HG03457 (cell line): Measurements from ENCODE around the gene SCGB2A2.

Experiments
- ATAC-seq: cut with Tn5 transposase; IDR thresholded peaks from one replicate; pipeline ENCODE4 v1.9.1; 2021; ENCODE audit warnings: moderate number of reproducible peaks; ENCODE audit not compliant: unreplicated experiment

SCGB2A2 gene

GRCh38 chr11:62269654-62270278 lies at the start of gene SCGB2A2:
Gene SCGB2A2 (plus strand): TSS chr11:62270158. CDS start chr11:62270217, 59 bp downstream.
- ATAC-seq = no peak

GRCh38 chr11:62221498-62221897 lies 48.5 kb upstream of the SCGB2A2 start:
- no peak for ATAC-seq

- ATAC-seq = no peak
Measured at GRCh38 chr11:62223095-62223494, 46.9 kb upstream of the SCGB2A2 start.

DNA sequence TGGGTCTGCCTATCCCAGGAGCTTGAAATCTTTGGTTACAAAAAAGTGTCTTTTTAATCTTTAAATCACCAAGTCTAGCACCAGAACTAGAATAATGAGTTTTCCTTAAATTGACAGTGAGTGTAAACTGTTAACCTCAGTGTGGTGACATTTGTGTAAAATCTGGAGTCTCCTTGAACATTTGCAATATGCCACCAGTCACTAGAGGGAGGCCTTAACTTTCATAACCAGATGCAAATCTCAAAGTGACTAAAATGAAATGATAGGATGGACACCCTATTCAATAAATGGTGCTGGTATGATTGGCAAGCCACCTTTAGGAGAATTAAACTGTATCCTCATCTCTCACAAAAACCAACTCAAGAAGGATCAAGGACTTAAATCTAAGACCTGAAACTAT lies 36.2 kb upstream of the SCGB2A2 start:
- ATAC-seq = no peak

GRCh38 chr11:62236187-62236586 lies 33.8 kb upstream of the SCGB2A2 start:
- ATAC-seq = no peak

DNA sequence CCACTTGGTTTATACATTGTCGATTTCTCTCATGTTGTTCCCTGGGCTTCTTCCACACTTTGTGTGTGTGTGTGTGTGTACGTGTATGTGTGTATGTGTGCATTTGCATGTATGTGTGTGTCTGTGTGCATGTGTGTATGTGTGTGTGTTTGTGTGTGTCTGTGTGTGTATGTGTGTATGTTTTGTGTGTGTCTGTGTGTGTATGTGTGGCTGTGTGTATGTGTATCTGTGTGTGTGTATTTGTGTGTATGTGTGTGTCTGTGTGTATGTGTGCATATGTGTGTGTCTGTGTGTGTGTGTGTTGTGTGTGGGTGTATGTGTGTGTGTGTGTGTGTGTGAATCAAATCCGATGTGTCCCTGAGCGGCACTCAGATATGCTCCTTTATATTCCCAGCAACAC lies 32.5 kb upstream of the SCGB2A2 start:
- no peak for ATAC-seq

- no peak for ATAC-seq
Measured at GRCh38 chr11:62238151-62238550, 31.8 kb upstream of the SCGB2A2 start.

DNA sequence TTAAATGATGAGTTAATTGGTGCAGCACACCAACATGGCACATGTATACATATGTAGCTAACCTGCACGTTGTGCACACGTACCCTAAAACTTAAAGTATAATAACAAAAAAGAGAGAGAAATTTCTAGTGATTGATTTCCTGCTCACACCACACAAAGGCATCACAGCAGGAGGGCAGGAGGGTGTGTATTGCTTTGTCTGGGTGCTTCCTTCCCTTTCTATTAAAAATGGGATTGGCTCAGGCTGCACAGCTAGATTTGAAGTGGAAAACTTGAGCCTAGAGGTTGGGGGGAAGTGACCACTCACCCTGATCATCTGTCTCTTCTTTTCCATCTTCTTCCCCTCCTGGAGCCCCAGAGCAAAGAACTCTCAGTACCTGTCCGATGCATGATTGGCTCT lies 28.9 kb upstream of the SCGB2A2 start:
- no peak for ATAC-seq

- no peak for ATAC-seq
Measured at GRCh38 chr11:62242021-62242420, 27.9 kb upstream of the SCGB2A2 start, which contains the start of gene SCGB1D2. Gene SCGB1D2 (plus strand): TSS chr11:62242239. CDS start chr11:62242308, 69 bp downstream.

DNA sequence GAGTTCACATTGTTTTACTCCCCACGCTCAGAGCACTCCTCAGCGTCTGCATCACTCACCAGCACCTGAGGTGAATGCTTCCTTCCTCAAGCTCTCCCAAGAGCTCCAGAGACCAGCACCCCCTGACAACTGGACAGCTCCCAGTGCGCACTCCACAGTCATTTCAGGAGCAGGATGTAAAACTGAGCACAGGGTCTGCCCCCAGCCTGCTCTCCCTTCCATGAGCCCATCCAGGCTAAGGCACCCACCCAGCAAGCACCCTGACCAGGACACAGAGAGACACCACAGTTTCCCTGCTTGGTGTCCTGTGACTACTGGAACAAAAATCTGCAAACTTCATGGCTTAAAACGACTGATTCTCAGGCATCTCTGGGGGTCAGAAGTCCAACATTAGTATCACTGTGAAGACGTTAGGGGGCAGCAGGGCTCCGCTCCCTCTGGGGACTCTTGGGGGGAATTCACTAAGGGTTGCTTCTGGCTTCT lies 24.6 kb upstream of the SCGB2A2 start:
- ATAC-seq = no peak

GRCh38 chr11:62251698-62252097 lies 18.3 kb upstream of the SCGB2A2 start:
- ATAC-seq = no peak

- ATAC-seq = no peak
Measured at GRCh38 chr11:62253999-62254542, 15.9 kb upstream of the SCGB2A2 start.

DNA sequence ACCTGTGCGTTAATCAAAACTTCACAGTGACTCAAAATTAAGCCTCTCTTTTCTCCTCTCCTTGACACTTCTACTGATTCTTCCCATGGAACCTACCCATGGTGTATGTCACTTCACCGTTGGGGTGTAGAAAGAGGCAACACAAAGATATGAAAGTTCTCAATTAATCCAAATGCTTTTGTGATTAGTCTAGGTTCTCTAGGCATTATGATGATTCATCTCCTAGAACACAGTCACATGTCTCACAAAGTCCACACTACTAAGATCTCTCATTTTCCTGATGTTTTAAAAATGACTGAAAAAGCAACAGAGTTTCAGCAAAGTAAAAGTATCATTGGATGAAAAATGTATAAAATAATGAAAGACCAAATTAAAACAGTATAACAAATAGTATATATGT lies 13.7 kb upstream of the SCGB2A2 start:
- ATAC-seq = no peak

DNA sequence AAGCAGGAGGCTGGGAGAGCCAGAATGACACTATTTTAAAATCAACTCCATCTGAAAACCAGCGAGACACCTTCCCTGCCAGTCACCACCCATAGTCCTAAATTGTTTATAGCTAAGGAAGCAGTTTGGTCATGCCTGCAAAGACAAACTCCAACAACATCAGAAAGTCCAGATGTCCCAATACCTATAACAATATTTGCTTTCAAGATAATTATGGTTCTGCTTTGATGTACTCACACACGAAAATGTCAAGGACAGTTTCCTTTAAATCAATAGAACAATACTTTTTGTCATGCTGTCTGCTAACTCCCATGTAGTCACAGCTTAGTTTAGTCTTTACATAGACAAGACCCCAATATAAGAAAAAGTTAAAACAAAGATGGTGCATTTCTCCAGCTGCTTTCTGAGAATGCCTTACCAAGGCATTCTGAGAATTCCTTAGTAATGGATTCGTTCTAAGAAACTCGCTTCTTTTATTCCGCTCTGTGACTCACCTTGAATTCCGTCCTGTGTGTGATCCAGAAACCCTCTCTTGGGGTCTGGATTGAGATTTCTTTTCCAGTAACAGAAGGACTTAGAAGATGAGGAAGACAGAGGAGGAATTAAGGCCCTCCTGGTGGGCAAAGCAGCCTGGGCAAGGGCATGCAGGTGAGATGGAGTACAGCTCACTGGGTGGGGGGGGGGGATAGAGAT lies 9.6 kb upstream of the SCGB2A2 start:
- no peak for ATAC-seq

DNA sequence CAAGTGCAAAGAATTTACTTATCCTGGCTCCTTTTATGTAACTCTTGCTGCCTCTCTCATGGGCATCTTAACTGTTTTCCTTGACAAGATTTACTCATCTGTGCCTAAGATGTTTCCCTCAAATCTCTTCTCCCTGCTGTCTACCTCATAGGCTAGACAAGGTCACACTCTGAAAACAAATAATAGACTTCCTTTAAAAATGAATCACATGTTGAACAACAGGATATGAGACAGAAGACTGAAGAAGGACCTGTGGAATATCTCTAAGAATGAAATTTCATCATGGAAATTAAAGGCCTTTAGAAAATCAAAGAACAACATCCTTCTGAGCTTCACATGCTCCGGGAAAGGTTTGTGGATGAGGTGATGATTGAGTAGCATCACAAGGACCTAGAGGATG lies 6.0 kb upstream of the SCGB2A2 start:
- ATAC-seq = no peak

DNA sequence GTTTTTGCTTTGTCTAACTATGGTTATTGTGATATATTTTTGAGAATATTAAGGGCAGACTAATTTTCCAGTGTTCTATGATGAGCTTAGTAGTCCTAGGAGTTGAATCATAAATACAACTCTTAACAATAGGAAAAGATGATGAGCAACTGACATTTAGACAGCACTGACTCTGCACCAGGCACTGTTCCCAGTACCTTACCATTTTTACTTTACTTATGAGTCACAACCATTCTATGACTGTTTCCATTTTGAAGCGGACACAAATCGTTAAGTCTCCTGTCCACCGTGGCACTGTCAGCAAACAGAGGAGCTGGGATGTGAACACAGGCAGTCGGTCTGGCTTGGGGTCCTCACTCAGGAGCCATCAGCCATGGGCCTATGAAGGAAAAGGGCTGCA lies 3.4 kb upstream of the SCGB2A2 start:
- no peak for ATAC-seq

GRCh38 chr11:62267050-62267449 lies 2.9 kb upstream of the SCGB2A2 start:
- ATAC-seq = no peak

DNA sequence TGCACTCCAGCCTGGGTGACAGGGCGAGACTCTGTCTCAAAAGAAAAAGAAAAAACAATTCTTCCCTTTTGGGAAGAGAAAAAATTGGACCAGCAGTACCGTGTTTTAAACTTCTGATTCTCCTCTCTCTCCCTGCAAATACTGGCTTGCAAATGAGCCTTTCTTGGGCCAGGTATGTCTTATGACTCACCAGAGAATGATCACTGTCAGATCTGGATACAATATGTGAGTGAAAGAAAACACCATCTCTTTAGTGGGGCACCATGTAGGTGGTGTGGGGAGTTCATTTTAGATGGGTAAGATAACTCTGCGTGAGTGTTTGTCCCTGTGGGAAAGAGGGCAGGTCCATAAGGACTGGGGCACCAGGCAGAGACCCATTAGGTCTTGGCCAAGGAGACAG lies 2.4 kb upstream of the SCGB2A2 start:
- ATAC-seq = no peak

DNA sequence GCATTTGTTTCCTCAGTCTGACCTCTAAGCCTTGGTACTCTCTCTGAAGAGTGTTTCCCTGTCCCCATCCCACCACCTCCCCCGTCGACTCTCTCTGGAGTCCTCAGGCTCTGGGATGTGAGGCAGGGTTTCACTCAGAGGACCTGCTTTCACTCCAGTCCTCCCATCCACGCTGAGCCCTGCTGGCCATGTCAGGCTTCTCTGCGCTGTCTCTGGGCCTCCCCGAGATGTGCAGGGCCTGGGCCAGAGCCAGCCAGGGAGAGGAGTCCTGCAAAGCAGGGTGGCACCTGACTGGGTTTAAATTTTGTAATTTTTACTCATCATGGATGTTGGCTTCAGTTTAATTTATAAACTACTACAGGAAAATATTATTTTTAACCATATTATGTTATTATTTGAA lies 3.3 kb downstream of the SCGB2A2 start:
- ATAC-seq = no peak

- no peak for ATAC-seq
Measured at GRCh38 chr11:62273789-62274275, 3.9 kb downstream of the SCGB2A2 start.

GRCh38 chr11:62280452-62280851 lies 10.5 kb downstream of the SCGB2A2 start:
- ATAC-seq = no peak

DNA sequence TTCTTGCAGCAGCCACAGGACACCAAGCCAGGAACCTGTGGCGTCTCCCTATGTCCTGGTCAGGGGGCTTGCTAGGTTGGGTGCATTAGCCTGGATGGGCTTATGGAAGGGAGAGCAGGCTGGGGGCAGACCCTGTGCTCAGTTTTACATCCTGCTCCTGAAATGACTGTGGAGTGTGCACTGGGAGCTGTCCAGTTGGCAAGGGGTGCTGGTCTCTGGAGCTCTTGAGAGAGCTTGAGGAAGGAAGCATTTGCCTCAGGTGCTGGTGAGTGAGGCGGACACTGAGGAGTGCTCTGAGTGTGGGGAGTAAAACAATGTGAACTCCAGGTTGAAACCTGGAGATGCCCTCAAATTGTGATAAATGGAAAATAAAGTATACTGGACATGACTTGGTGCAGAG lies 25.5 kb downstream of the SCGB2A2 start:
- ATAC-seq = no peak
